Neural crest cell (in vitro differentiated cells): ENCODE measurements around the gene KLHL11. TPM values are rescaled to one million over a fixed set of nuclear protein-coding genes. Genes with fewer than 3 reads are reported as not detected.
A peak's percentile ranks its signal among the peaks of the same experiment; 100 is the strongest.

ENCODE experiments used
- DNase-seq: peaks from one replicate; pipeline ENCODE4 v3.0.0; 2021; ENCODE audit warnings: low read depth, mixed read lengths, low spot score
- H3K27ac Mint-ChIP-seq: one replicate; pipeline ENCODE4 v1.8.0; 2021; ENCODE audit warnings: mild to moderate bottlenecking, mixed read lengths; ENCODE audit not compliant: unreplicated experiment
- H3K27me3 Mint-ChIP-seq: 2 replicates; pipeline ENCODE4 v1.8.0; 2021; ENCODE audit warnings: low read depth, mild to moderate bottlenecking, mixed read lengths
- H3K36me3 Mint-ChIP-seq: 2 replicates; pipeline ENCODE4 v1.8.0; 2021; ENCODE audit warnings: low read depth, mild to moderate bottlenecking, mixed read lengths
- H3K4me1 Mint-ChIP-seq: 2 replicates; pipeline ENCODE4 v1.8.0; 2021; ENCODE audit warnings: mixed read lengths
- H3K4me3 Mint-ChIP-seq: one replicate; pipeline ENCODE4 v1.8.0; 2021; ENCODE audit warnings: mild to moderate bottlenecking, mixed read lengths
- H3K9me3 Mint-ChIP-seq: 2 replicates; pipeline ENCODE4 v1.8.0; 2021; ENCODE audit warnings: mixed read lengths
- long read RNA-seq: library from polyadenylated mRNA; unstranded; transcript quantifications from one replicate; pipeline ENCODE4 v2.0.0, GENCODE V29; 2020
- total RNA-seq: library from RNA; stranded (reverse); gene quantifications from 2 replicates; pipeline ENCODE4 v1.2.1, GENCODE V29; 2021
- TF ChIP-seq, protein P1 (sequence below): fragments of 200-600 bp; sonication (generic); conservative IDR thresholded peaks from 2 replicates; pipeline ENCODE4 v1.5.0; 2021; ENCODE audit warnings: antibody characterized with exemption, mild to moderate bottlenecking

KLHL11 gene, protein sequence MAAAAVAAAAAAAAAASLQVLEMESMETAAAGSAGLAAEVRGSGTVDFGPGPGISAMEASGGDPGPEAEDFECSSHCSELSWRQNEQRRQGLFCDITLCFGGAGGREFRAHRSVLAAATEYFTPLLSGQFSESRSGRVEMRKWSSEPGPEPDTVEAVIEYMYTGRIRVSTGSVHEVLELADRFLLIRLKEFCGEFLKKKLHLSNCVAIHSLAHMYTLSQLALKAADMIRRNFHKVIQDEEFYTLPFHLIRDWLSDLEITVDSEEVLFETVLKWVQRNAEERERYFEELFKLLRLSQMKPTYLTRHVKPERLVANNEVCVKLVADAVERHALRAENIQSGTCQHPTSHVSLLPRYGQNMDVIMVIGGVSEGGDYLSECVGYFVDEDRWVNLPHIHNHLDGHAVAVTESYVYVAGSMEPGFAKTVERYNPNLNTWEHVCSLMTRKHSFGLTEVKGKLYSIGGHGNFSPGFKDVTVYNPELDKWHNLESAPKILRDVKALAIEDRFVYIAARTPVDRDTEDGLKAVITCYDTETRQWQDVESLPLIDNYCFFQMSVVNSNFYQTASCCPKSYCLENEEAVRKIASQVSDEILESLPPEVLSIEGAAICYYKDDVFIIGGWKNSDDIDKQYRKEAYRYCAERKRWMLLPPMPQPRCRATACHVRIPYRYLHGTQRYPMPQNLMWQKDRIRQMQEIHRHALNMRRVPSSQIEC
- total RNA-seq, result 20.4 and 20.6 TPM in 2 replicates
- long read RNA-seq, partial matches to known transcripts, result 0 of 1 reads
- long read RNA-seq, other reads (novel, unspliced or antisense), result 0 of 1 reads

DNA sequence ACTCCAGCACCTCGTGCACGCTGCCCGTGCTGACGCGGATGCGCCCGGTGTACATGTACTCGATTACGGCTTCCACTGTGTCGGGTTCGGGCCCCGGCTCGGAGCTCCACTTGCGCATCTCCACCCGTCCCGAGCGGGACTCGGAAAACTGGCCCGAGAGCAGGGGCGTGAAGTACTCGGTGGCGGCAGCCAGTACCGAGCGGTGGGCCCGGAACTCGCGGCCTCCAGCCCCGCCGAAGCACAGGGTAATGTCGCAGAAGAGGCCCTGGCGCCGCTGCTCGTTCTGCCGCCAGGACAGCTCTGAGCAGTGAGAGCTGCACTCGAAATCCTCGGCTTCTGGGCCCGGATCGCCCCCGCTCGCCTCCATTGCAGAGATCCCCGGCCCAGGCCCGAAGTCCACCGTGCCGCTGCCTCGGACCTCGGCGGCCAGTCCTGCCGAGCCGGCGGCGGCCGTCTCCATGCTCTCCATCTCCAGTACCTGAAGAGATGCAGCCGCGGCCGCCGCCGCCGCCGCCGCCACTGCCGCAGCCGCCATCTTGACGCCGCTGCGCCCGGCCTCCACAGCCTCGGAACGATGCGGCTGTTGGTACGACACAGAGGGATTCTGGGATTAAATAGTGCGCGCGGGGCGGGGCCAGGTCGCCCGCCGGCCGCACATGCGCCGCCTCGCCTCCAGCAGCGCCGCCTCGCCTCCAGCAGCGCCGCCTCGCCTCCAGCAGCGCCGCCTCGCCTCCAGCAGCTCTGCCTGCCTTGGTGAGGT is at the start of gene KLHL11:
Gene KLHL11, minus strand, starts transcription at position 588 of the 760 bp plus-strand sequence. Its CDS starts 53 bp downstream, at position 535.
- Mint-ChIP-seq H3K4me3 (no peak within 1 kb of the TSS), H3K4me1 (peaks cover 24% of the 10 kb centered on the region)
- TF ChIP-seq, protein P1, sequence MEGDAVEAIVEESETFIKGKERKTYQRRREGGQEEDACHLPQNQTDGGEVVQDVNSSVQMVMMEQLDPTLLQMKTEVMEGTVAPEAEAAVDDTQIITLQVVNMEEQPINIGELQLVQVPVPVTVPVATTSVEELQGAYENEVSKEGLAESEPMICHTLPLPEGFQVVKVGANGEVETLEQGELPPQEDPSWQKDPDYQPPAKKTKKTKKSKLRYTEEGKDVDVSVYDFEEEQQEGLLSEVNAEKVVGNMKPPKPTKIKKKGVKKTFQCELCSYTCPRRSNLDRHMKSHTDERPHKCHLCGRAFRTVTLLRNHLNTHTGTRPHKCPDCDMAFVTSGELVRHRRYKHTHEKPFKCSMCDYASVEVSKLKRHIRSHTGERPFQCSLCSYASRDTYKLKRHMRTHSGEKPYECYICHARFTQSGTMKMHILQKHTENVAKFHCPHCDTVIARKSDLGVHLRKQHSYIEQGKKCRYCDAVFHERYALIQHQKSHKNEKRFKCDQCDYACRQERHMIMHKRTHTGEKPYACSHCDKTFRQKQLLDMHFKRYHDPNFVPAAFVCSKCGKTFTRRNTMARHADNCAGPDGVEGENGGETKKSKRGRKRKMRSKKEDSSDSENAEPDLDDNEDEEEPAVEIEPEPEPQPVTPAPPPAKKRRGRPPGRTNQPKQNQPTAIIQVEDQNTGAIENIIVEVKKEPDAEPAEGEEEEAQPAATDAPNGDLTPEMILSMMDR, result no peak

DNA sequence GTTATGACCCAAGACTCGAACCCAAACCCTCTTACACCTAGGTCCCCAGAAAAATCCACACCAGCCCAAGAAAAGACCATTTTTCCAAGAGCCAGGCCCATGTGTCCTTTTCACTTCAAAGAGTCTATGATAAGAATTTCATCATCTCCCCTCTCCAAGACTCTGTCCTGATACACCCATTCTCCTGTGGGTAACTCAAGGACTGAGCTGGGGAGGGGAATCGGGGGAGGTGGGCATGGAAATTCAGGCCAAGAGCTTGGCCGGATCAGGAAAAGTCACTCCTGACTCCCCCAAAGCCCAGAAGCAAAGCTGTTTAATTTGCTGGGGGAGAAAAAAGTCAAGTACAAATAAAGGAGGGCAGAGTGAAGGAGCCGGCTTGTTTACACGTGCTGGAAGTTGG is 49.8 kb upstream of the KLHL11 start:
- no peaks in the 10 kb centered on the region for H3K27me3 Mint-ChIP-seq
- H3K4me1 Mint-ChIP-seq, result peaks cover 56% of the 10 kb centered on the region
- H3K27ac Mint-ChIP-seq, result peak overlapping the region; percentile 95
- DNase-seq, result no peak
- peaks cover 12% of the 10 kb centered on the region for H3K36me3 Mint-ChIP-seq
- TF ChIP-seq, protein P1, result no peak
- no peaks in the 10 kb centered on the region for H3K9me3 Mint-ChIP-seq
- peak overlapping the region; percentile 89 for H3K4me3 Mint-ChIP-seq

More for the DNA sequence above, at the start of gene KLHL11:
- H3K27me3 Mint-ChIP-seq, result no peaks in the 10 kb centered on the region
- H3K9me3 Mint-ChIP-seq, result no peaks in the 10 kb centered on the region
- peak within 1 kb of the TSS; percentile 83 for H3K27ac Mint-ChIP-seq
- peak; percentile 82 for DNase-seq
- peaks cover 28% of the 10 kb centered on the region for H3K36me3 Mint-ChIP-seq

DNA sequence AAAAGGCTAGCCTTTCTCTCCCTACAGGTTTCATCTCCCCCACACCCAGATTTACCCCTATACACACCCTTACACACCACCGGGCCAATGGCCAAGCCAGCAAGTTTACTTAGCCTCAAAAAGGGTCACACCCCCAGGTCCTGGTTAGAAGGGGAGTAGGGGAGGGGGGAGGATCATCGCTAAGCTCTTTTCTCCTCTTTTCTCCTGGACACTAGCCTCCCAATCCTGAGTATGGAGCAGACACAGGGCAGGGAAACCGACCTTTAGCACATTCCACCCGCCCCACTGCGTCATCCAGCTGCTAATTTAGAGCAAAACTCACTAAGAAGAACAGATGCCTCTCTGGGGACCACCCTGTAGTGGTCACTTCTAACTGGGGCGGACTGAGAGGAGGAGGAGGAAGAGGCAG is 49.1 kb upstream of the KLHL11 start:
- TF ChIP-seq, protein P1, result no peak
- Mint-ChIP-seq H3K27ac (peak overlapping the region; percentile 95), H3K9me3 (no peaks in the 10 kb centered on the region), H3K27me3 (no peaks in the 10 kb centered on the region), H3K4me3 (peak overlapping the region; percentile 89), H3K36me3 (peaks cover 12% of the 10 kb centered on the region), H3K4me1 (peaks cover 50% of the 10 kb centered on the region)
- DNase-seq, result no peak

DNA sequence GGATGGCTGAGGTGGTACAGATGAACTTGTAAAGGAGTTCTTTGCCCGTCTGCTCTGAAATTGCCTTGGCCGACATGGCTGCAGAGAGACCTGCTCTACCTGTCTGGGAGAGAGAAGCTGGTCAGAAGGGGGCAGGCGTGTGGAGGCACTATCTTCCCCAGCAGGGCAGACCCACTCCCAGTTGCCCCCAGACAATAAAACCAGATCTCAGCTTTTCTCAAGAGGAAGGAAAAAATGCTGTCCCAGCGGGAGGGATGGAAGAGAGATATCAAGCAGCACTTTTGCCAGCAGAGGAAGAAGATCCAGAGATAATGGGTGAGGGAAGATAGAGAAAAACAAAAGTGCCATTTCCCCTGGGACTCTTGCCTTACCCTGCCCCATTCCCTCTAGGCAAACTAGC is 48.6 kb upstream of the KLHL11 start:
- Mint-ChIP-seq H3K9me3 (no peaks in the 10 kb centered on the region), H3K27ac (no peak overlapping the region), H3K36me3 (peaks cover 12% of the 10 kb centered on the region), H3K4me1 (peaks cover 48% of the 10 kb centered on the region), H3K27me3 (no peaks in the 10 kb centered on the region), H3K4me3 (peak overlapping the region; percentile 28)
- TF ChIP-seq, protein P1, result no peak
- DNase-seq, result no peak

DNA sequence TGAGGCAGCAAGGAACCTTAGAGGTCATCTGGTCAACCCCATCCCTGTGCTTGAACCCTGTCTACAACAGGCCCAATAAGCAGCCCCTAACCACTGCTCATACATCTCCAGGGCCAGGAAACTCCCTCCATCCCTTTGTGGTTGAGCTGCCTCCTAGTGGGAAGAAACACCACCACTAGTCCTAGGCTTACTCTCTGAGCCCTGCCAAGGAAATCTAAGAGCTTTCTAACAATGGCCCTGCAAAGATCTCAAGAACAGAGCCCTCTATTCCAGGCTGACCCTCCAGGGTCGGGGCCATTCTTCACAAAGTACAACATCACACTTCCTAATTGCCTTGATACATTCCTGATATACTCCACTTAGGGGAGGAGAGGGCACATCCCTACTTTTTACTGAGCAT is 47.7 kb upstream of the KLHL11 start:
- DNase-seq, result no peak
- no peak overlapping the region for H3K27ac Mint-ChIP-seq

More for the DNA sequence above, 47.7 kb upstream of the KLHL11 start:
- H3K27me3 Mint-ChIP-seq, result no peaks in the 10 kb centered on the region
- TF ChIP-seq, protein P1, result no peak
- peak overlapping the region; percentile 27 for H3K4me3 Mint-ChIP-seq
- H3K4me1 Mint-ChIP-seq, result peaks cover 48% of the 10 kb centered on the region
- no peaks in the 10 kb centered on the region for H3K9me3 Mint-ChIP-seq
- peaks cover 12% of the 10 kb centered on the region for H3K36me3 Mint-ChIP-seq
